ENCODE results near the gene RPS17.
"Not testable (repeated sequence)": the region's sequence is repeated elsewhere in the genome, so short reads cannot be mapped to it uniquely, and the experiment has no call there.

The RPS17 gene

GRCh38 chr15:82530606-82531379 is 9.5 kb downstream of the RPS17 start:
- no peak overlapping the region for H3K9ac ChIP-seq
- no peak overlapping the region for H3K27ac ChIP-seq
- no peaks in the 10 kb centered on the region for H3K9me3 ChIP-seq (ENCODE audit: control insufficient read depth, low read length)
- no peaks in the 10 kb centered on the region for H3K4me1 ChIP-seq
- peak overlapping the region; percentile 40 for H3K4me3 ChIP-seq (ENCODE audit: low read depth, low read length)
- H2AFZ ChIP-seq = peak overlapping the region; percentile 79
- no peaks in the 10 kb centered on the region for H3K79me2 ChIP-seq
- TF ChIP-seq CTCF (IDR thresholded peaks at IDR 0.05) = peak; percentile 73
- no peaks in the 10 kb centered on the region for H3K36me3 ChIP-seq (ENCODE audit: control insufficient read depth, insufficient read depth, low read length)
- H3K27me3 ChIP-seq (ENCODE audit: control insufficient read depth, insufficient read depth, low read length) = no peaks in the 10 kb centered on the region
- peak overlapping the region; percentile 77 for H3K4me2 ChIP-seq (ENCODE audit: low read length)

- H3K9me3 ChIP-seq (ENCODE audit: control insufficient read depth, low read length) = no peaks in the 10 kb centered on the region
- H3K4me1 ChIP-seq = no peaks in the 10 kb centered on the region
- no peak overlapping the region for H3K4me3 ChIP-seq (ENCODE audit: low read depth, low read length)
- no peaks in the 10 kb centered on the region for H3K79me2 ChIP-seq
- TF ChIP-seq CTCF (IDR thresholded peaks at IDR 0.05) = no peak
- no peak overlapping the region for H3K9ac ChIP-seq
- no peaks in the 10 kb centered on the region for H3K36me3 ChIP-seq (ENCODE audit: control insufficient read depth, insufficient read depth, low read length)
- no peak overlapping the region for H2AFZ ChIP-seq
- no peak overlapping the region for H3K27ac ChIP-seq
- H3K27me3 ChIP-seq (ENCODE audit: control insufficient read depth, insufficient read depth, low read length) = no peaks in the 10 kb centered on the region
- no peak overlapping the region for H3K4me2 ChIP-seq (ENCODE audit: low read length)
These were observed 10.3 kb downstream of the RPS17 start for GRCh38 chr15:82530006-82530405.

GRCh38 chr15:82513587-82513986 is 26.7 kb downstream of the RPS17 start:
- not testable (repeated sequence) for H3K9me3 ChIP-seq (ENCODE audit: control insufficient read depth, low read length); H3K4me3 ChIP-seq (ENCODE audit: low read depth, low read length); H3K79me2 ChIP-seq; H3K4me2 ChIP-seq (ENCODE audit: low read length); H3K27ac ChIP-seq; H3K9ac ChIP-seq; H2AFZ ChIP-seq; H3K36me3 ChIP-seq (ENCODE audit: control insufficient read depth, insufficient read depth, low read length); H3K4me1 ChIP-seq; H3K27me3 ChIP-seq (ENCODE audit: control insufficient read depth, insufficient read depth, low read length)

GRCh38 chr15:82507693-82508092 is 32.6 kb downstream of the RPS17 start:
- H3K36me3 ChIP-seq (ENCODE audit: control insufficient read depth, insufficient read depth, low read length); H3K4me3 ChIP-seq (ENCODE audit: low read depth, low read length); H3K9ac ChIP-seq; H2AFZ ChIP-seq; H3K27ac ChIP-seq; H3K4me2 ChIP-seq (ENCODE audit: low read length); H3K27me3 ChIP-seq (ENCODE audit: control insufficient read depth, insufficient read depth, low read length); H3K9me3 ChIP-seq (ENCODE audit: control insufficient read depth, low read length); H3K79me2 ChIP-seq; H3K4me1 ChIP-seq: not testable (repeated sequence)

- not testable (repeated sequence) for H3K27ac ChIP-seq; H3K79me2 ChIP-seq; H3K9me3 ChIP-seq (ENCODE audit: control insufficient read depth, low read length); H3K36me3 ChIP-seq (ENCODE audit: control insufficient read depth, insufficient read depth, low read length); H3K4me3 ChIP-seq (ENCODE audit: low read depth, low read length); H3K9ac ChIP-seq; H2AFZ ChIP-seq; H3K4me1 ChIP-seq; H3K27me3 ChIP-seq (ENCODE audit: control insufficient read depth, insufficient read depth, low read length); H3K4me2 ChIP-seq (ENCODE audit: low read length)
These were observed 33.2 kb downstream of the RPS17 start for GRCh38 chr15:82507087-82507486.

- not testable (repeated sequence) for H3K27me3 ChIP-seq (ENCODE audit: control insufficient read depth, insufficient read depth, low read length); H3K9ac ChIP-seq; H2AFZ ChIP-seq; H3K9me3 ChIP-seq (ENCODE audit: control insufficient read depth, low read length); H3K4me1 ChIP-seq; H3K27ac ChIP-seq; H3K79me2 ChIP-seq; H3K4me3 ChIP-seq (ENCODE audit: low read depth, low read length); H3K36me3 ChIP-seq (ENCODE audit: control insufficient read depth, insufficient read depth, low read length); H3K4me2 ChIP-seq (ENCODE audit: low read length)
These were observed 34.4 kb downstream of the RPS17 start for GRCh38 chr15:82505842-82506241.

GRCh38 chr15:82504074-82504473 is 36.2 kb downstream of the RPS17 start:
- H3K4me3 ChIP-seq (ENCODE audit: low read depth, low read length); H3K9ac ChIP-seq; H3K9me3 ChIP-seq (ENCODE audit: control insufficient read depth, low read length); H3K4me1 ChIP-seq; H3K27me3 ChIP-seq (ENCODE audit: control insufficient read depth, insufficient read depth, low read length); H3K27ac ChIP-seq; H3K79me2 ChIP-seq; H2AFZ ChIP-seq; H3K36me3 ChIP-seq (ENCODE audit: control insufficient read depth, insufficient read depth, low read length); H3K4me2 ChIP-seq (ENCODE audit: low read length): not testable (repeated sequence)

GRCh38 chr15:82502700-82503339 is 37.4 kb downstream of the RPS17 start:
- not testable (repeated sequence) for H3K4me3 ChIP-seq (ENCODE audit: low read depth, low read length); H3K4me1 ChIP-seq; H3K27me3 ChIP-seq (ENCODE audit: control insufficient read depth, insufficient read depth, low read length); H3K9me3 ChIP-seq (ENCODE audit: control insufficient read depth, low read length); H2AFZ ChIP-seq; H3K27ac ChIP-seq; H3K36me3 ChIP-seq (ENCODE audit: control insufficient read depth, insufficient read depth, low read length); H3K4me2 ChIP-seq (ENCODE audit: low read length); H3K9ac ChIP-seq; H3K79me2 ChIP-seq

- not testable (repeated sequence) for H3K4me2 ChIP-seq (ENCODE audit: low read length); H3K79me2 ChIP-seq; H2AFZ ChIP-seq; H3K27me3 ChIP-seq (ENCODE audit: control insufficient read depth, insufficient read depth, low read length); H3K4me1 ChIP-seq; H3K36me3 ChIP-seq (ENCODE audit: control insufficient read depth, insufficient read depth, low read length); H3K9ac ChIP-seq; H3K27ac ChIP-seq; H3K9me3 ChIP-seq (ENCODE audit: control insufficient read depth, low read length); H3K4me3 ChIP-seq (ENCODE audit: low read depth, low read length)
These were observed 39.5 kb downstream of the RPS17 start for GRCh38 chr15:82500772-82501171.
